ENCODE measurements around the gene PLPPR1. TPM values are rescaled to one million over a fixed set of nuclear protein-coding genes. Genes with fewer than 3 reads are reported as not detected.

The PLPPR1 gene
- total and polyA plus RNA-seq, 2 donors (not counting 3 experiments of a cell fraction or from before 2014, with no cell fraction given) = 0.18 to 0.50 TPM

DNA sequence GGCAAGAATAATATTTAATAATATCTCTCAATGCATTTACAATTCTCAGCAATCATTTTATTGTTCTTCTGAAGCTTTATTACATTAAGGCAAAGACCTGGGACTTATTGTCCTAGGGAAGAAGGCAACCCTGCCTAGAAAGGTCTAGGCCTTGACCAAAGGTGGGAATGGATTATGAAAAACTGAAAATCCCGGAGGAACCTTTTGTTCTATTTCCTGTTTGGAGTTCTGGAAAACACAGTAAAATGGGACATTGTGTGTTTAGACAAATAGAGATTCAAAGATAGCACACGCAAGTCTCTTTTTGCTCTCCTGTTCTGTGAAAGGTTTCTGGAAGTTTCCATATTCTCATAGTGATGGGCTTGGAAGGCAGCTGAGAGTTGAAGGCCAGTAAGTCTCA lies 325.2 kb downstream of the PLPPR1 start:
- DNase-seq (ENCODE audit: low read depth, low spot score) (no peak), FAIRE-seq (no peak)
- CTCF ChIA-PET = no interaction called here
- no TSS peak for BruUV-seq (replicated peaks)
- H3K9ac ChIP-seq (replicated peaks; ENCODE audit: extremely low read depth, insufficient read depth, low read length) = no peak overlapping the region
- no peaks in the 10 kb centered on the region for H3K79me2 ChIP-seq (ENCODE audit: control insufficient read depth, insufficient read depth, low read length)
- no peak overlapping the region for H3K4me2 ChIP-seq (ENCODE audit: insufficient read depth, low read length)
- H3K9me3 ChIP-seq (replicated peaks; ENCODE audit: control insufficient read depth, insufficient read depth, low read length) = no peaks in the 10 kb centered on the region
- H3K27me3 ChIP-seq (ENCODE audit: control insufficient read depth in 2 of 2, insufficient read depth in 2 of 2, low read length in 2 of 2) = no peaks in the 10 kb centered on the region
- no peak overlapping the region for H3K27ac ChIP-seq (ENCODE audit: insufficient read depth, low read depth, low read length)
- dilution Hi-C loops (cut with MboI; ENCODE audit: extremely low pct_ligation_motif_present, low sequenced_read_pairs) = no loop called here
- H3K36me3 ChIP-seq (ENCODE audit: control insufficient read depth in 2 of 2, extremely low read depth in 1 of 2, insufficient read depth in 2 of 2, low read length in 2 of 2) = no peaks in the 10 kb centered on the region
- no peaks in the 10 kb centered on the region for H4K20me1 ChIP-seq (replicated peaks; ENCODE audit: control insufficient read depth, extremely low read depth, insufficient read depth, low read length)
- H3K4me3 ChIP-seq (replicated peaks in 1 of 3; ENCODE audit: insufficient read depth in 1 of 3, low read depth in 1 of 3, low read length in 3 of 3) = no peak overlapping the region
- no peak overlapping the region for H2AFZ ChIP-seq (ENCODE audit: low read depth, low read length)
- POLR2A ChIA-PET = no interaction called here
- no peaks in the 10 kb centered on the region for H3K4me1 ChIP-seq (ENCODE audit: control insufficient read depth, extremely low read depth, insufficient read depth, low read length)
- intact Hi-C loops (cut with micrococcal nuclease) = no loop called here
- H3K9me1 ChIP-seq (replicated peaks; ENCODE audit: control insufficient read depth, extremely low read depth, insufficient read depth, low read length) = no peaks in the 10 kb centered on the region
- TF ChIP-seq, protein P1, sequence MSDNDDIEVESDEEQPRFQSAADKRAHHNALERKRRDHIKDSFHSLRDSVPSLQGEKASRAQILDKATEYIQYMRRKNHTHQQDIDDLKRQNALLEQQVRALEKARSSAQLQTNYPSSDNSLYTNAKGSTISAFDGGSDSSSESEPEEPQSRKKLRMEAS (IDR thresholded peaks at IDR 0.05; ENCODE audit: insufficient read depth, insufficient read length) = no peak

DNA sequence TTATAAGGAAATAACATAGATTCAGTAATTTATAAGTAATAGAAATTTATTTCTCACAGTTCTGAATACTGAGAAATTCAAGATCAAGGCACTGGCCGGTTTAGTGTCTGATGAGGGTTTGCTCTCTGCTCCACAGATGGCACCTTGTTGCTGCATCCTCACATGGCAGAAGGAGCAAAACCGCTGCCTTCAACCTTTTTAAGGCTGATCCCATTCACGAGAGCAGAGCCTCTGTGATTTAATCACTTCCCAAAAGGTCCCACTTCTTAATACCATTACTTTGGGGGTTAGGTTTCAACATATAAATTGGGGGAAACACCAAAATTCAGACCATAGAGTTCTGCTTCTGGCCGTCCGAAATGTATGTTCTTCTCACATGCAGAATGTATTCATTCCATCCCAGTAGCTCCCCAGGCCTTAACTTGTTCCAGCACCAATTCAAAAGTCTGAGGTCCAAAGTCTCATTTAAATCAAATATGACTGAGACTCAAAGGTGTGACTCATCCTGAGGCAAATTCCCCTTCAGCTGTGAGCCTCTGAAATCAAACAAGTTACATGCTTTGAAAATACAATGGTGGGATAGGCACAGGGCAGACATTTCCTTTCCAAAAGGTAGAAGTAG lies 325.7 kb downstream of the PLPPR1 start:
- no peak for DNase-seq (ENCODE audit: low read depth, low spot score)
- POLR2A ChIA-PET = no interaction called here
- no TSS peak for BruUV-seq (replicated peaks)
- dilution Hi-C loops (cut with MboI; ENCODE audit: extremely low pct_ligation_motif_present, low sequenced_read_pairs) = no loop called here
- no peaks in the 10 kb centered on the region for H3K79me2 ChIP-seq (ENCODE audit: control insufficient read depth, insufficient read depth, low read length)
- no peak overlapping the region for H2AFZ ChIP-seq (ENCODE audit: low read depth, low read length)
- CTCF ChIA-PET = no interaction called here
- H3K4me2 ChIP-seq (ENCODE audit: insufficient read depth, low read length) = no peak overlapping the region
- intact Hi-C loops (cut with micrococcal nuclease) = no loop called here
- no peak for FAIRE-seq
- no peak overlapping the region for H3K9ac ChIP-seq (replicated peaks; ENCODE audit: extremely low read depth, insufficient read depth, low read length)
- no peaks in the 10 kb centered on the region for H3K9me3 ChIP-seq (replicated peaks; ENCODE audit: control insufficient read depth, insufficient read depth, low read length)
- no peaks in the 10 kb centered on the region for H4K20me1 ChIP-seq (replicated peaks; ENCODE audit: control insufficient read depth, extremely low read depth, insufficient read depth, low read length)
- H3K27me3 ChIP-seq (ENCODE audit: control insufficient read depth in 2 of 2, insufficient read depth in 2 of 2, low read length in 2 of 2) = no peaks in the 10 kb centered on the region
- no peak for TF ChIP-seq MYC (IDR thresholded peaks at IDR 0.05; ENCODE audit: low read depth, low read length)
- no peak overlapping the region for H3K4me3 ChIP-seq (replicated peaks in 1 of 3; ENCODE audit: insufficient read depth in 1 of 3, low read depth in 1 of 3, low read length in 3 of 3)
- no peaks in the 10 kb centered on the region for H3K9me1 ChIP-seq (replicated peaks; ENCODE audit: control insufficient read depth, extremely low read depth, insufficient read depth, low read length)
- H3K36me3 ChIP-seq (ENCODE audit: control insufficient read depth in 2 of 2, extremely low read depth in 1 of 2, insufficient read depth in 2 of 2, low read length in 2 of 2) = no peaks in the 10 kb centered on the region
- H3K4me1 ChIP-seq (ENCODE audit: control insufficient read depth, extremely low read depth, insufficient read depth, low read length) = no peaks in the 10 kb centered on the region
- no peak overlapping the region for H3K27ac ChIP-seq (ENCODE audit: insufficient read depth, low read depth, low read length)
